HG03025 (cell line): ENCODE results near the gene TEP1.
"Not testable (repeated sequence)": the region's sequence is repeated elsewhere in the genome, so short reads cannot be mapped to it uniquely, and the experiment has no call there.

Experiments
- ATAC-seq: cut with Tn5 transposase; IDR thresholded peaks from one replicate; pipeline ENCODE4 v1.9.1; 2021; ENCODE audit warnings: mild to moderate bottlenecking, moderate library complexity; ENCODE audit not compliant: unreplicated experiment, low FRiP score

The TEP1 gene

DNA sequence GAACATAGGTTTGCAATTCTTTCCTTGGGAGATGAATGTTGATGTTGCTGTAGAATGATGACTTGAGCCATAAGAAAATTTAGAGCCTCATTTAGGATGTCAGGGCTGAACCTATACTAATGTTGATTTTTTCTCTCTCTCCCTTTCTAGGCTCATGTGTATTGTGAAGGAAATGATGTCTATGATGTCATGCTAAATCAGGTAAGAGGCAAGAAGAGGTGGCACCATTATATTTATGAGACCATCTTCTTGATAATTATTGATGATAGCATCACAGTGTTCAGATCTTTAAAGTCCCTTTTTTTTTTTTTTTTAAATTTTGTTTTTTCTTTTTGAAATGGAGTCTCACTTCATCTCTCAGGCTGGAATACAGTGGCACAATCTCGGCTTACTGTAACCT is 66.6 kb downstream of the TEP1 start:
- ATAC-seq, result no peak

DNA sequence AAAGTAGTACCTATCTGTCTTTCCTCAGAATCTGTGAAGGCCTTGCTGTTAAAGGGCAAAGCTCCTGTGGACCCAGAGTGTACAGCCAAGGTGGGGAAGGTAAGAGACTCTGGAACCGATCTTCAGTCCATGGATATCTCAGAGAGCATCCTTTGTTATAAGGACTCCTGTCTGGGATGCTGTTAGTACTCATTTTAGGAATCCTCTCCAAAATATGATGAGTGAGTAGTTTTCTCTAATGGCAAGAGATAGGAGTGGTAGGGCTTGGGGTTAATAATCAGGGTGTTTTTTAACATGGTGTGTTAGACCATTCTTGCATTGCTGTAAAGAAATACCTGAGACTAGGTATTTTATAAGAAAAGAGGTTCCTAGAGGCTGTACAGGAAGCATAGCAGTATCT is 67.9 kb downstream of the TEP1 start:
- no peak for ATAC-seq

DNA sequence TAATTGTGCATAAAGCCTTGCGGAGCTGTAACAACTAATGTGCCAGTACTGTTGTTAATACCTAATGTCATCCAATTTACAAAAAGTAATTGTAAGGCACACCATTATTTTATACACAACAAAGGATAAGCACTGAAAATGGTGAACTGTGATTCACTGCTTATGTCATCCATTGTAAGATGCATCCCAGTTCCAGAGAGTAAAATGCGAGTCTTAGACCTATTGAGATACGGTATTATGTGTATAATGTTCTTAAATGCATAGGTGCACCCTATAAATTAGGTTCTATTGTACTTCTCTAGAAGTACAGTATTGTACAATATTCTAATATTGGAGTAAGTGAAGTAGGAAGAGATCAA is 69.5 kb downstream of the TEP1 start:
- ATAC-seq, result no peak

DNA sequence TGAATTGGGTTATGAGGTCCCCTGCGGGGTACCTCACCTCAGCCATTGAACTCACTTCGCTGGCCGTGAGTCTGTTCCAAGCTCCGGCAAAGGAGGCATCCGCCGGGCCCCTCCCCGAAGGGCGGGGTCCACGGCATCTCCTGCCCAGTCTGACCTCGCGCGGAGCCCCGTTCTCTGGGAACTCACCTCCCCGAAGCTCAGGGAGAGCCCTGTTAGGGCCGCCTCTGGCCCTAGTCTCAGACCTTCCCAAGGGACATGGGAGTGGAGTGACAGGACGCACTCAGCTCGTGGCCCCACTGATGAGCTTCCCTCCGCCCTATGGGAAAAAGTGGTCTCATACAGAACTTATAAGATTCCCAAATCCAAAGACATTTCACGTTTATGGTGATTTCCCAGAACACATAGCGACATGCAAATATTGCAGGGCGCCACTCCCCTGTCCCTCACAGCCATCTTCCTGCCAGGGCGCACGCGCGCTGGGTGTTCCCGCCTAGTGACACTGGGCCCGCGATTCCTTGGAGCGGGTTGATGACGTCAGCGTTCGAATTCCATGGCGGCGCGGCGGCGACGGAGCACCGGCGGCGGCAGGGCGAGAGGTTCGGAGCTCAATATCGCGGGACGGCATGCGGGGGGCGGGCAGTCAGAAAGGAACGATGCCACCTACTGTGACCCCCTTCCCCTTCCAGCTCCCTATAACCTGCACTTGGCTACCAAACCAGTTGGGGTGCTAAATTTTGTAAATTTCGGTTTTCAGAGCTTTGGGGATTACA is 70.0 kb downstream of the TEP1 start, which contains the start of gene PARP2:
PARP2 (plus strand) TSS at position 544 of the 770 bp plus-strand sequence; CDS start at position 551, 7 bp downstream.
- ATAC-seq, result peak; percentile 93

DNA sequence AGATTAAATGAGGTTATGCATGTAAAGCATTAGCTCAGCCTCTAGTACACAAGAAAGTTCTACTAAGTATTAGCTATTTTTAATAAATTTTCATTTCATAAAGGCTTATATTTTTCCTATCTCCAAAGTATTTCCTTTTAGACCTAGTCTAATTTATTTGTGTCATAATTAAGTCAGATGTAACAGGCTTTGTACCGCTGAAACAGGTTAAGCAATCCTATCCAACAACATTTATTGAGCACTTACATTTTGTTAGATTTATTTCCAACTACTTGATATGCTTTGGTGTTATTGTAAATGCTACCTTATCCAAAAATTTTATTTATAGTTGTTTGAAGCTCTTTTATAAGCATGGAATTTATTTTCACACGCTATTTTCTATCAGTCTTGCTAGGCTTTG is 71.7 kb downstream of the TEP1 start:
- ATAC-seq, result no peak

DNA sequence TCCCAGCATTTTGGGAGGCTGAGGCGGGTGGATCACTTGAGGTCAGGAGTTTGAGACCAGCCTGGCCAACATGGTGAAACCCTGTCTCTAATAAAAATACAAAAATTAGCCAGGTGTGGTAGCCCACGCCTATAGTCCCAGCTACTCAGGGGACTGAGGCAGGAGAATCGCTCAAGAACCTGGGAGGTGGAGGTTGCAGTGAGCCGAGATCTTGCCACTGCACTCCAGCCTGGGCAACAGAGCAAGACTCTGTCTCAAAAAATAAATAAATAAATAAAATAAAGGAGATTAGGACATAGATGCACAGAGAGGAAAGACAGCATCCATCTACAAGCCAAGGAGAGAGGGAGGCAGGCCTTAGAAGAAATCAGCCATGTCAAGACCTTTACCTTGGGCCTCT is 72.3 kb downstream of the TEP1 start:
- ATAC-seq, result not testable (repeated sequence)

DNA sequence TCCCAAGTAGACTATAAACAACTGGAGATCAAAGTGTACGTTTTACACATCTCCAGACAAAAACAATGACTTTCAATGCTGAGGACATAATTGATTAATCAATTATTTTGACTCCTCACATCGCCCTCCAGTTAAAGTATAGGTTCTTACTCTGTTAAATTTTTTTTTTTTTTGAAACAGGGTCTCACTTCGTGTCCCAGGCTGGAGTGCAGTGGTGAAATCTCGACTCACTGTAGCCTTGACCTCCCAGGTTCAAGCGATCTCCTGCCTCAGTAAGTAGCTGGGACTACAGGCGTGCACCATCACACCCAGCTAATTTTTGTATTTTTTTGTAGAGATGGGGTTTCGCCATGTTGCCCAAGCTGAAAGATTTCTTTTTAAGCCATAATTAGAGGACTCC is 79.3 kb downstream of the TEP1 start:
- no peak for ATAC-seq

DNA sequence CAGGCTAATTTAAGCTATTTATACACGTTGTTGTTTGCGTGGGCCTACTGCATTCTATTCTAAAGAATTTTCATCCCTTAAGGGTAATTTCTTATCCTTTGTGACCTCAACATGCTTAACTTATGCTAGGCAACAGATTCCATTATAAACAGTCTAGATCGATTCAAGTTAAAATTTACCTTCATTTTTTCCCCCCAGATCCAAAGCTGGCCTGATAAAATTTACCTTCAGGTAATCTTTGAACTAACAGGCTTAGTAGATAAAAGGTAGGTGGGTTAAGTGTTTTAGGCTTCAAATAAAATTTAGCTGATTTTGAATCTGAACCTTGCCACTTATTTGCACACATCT is 79.8 kb downstream of the TEP1 start:
- ATAC-seq, result no peak

DNA sequence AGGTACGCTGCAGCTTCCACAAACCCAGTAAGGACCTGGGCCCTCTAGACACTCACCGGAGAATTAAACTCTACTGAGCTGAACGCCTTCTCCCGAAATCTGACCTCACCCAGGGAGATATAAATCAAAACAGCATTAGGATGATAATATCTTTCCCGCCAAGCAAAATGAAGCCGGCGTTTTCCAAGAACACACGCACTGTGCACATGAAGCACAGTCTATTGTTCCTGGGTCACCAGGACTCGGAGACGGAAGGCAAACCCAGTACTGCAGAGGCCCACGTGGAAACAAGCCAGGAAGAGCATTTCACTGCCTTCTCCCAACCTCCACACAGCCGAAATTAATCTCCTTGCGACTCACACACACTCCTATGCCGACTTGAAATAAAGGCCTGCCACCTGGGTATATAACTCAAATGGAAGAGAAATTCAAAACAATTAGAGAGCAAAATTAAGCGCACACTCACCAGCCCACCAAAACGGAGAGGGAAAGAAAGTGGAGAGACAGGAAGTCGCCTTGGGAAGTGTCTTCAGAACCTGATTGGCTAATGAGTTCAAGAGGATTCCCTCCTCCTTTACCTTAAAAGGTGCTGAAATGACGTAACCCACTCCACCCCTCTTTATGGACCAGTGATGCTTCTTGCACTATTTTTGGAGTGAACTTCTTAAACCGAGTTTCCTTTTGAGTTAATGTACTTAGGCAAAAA is 80.4 kb downstream of the TEP1 start, which contains the start of gene CCNB1IP1:
CCNB1IP1 (minus strand) TSS at position 492 of the 706 bp plus-strand sequence. CDS start 16,756 bp downstream, outside the sequence.
- ATAC-seq, result peak; percentile 98

DNA sequence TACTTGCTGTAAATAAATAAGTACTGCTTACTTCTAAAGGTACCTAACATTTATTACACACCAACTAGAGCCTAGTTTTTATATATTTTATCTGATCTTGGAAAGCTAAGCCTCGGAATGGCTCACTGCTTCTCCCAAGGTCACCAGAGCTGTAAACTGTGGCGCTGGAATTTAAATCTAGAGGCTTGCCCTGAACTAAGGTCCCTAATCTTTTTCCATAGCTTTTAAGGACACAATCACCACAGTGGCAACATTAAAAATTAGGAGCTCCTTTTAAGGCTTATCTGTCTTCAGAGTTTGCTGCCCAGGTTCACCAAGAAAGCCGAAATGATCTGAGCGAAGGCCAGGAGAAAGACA is 80.9 kb downstream of the TEP1 start:
- ATAC-seq, result no peak

DNA sequence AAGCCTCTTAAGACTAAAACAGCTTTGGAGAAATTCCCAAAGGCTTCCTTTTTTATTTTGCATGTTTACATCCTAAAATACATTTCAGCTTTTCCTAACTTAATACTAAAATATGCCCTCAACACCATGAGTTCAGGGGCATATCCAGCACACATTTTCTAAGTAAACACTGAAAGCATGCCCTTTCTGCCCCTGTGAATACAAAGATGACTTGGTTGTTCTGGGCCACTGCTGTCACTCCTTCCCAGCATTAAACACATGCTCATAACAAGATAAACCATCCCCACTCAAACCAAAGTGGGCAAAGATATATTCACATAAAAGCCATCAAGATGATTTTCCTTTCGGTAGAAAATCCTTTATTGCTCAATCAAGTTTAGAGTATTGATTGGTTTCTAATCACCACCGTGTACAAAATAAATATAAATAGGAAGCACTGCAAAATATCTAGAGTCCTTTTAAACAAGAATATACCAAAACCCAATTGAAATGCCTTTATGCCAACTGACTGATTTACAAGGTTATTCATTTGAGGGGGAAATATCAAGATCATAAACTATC is 82.2 kb downstream of the TEP1 start:
- ATAC-seq, result no peak

DNA sequence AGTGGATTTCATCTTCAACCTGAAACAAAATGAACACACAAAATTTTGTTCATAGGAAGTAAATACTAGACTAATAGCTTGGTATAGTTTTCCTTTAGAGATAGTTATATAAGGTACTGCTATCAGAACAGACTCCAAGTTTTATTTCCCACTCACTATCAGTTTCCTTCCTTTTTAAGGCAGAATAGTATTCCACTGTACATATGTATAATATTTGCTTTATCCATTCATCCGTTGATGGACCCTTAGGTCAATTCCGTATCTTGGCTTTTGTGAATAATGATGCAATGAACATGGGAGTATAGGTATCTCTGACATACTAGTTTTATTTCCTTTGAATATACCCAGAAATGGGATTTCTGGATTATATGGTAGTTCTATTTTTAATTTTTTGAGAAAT is 83.9 kb downstream of the TEP1 start:
- no peak for ATAC-seq

DNA sequence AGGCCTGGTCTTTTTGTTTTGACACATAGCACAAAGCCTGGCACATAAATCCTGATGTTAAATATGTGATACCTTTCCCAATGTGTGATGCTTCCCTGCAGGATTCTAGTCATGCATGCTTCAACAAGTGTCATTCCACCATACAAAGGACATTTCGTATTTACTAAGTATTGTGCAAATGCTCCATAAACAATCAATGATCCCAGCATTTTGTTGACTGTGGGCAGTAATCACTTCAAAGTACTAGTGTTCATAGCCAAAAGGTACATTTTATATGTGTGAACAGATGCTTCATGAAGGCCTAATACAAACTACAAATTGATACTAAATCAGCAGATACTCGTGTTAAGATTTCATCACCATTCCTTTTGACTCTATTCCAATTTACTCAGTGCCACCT is 84.6 kb downstream of the TEP1 start:
- no peak for ATAC-seq

DNA sequence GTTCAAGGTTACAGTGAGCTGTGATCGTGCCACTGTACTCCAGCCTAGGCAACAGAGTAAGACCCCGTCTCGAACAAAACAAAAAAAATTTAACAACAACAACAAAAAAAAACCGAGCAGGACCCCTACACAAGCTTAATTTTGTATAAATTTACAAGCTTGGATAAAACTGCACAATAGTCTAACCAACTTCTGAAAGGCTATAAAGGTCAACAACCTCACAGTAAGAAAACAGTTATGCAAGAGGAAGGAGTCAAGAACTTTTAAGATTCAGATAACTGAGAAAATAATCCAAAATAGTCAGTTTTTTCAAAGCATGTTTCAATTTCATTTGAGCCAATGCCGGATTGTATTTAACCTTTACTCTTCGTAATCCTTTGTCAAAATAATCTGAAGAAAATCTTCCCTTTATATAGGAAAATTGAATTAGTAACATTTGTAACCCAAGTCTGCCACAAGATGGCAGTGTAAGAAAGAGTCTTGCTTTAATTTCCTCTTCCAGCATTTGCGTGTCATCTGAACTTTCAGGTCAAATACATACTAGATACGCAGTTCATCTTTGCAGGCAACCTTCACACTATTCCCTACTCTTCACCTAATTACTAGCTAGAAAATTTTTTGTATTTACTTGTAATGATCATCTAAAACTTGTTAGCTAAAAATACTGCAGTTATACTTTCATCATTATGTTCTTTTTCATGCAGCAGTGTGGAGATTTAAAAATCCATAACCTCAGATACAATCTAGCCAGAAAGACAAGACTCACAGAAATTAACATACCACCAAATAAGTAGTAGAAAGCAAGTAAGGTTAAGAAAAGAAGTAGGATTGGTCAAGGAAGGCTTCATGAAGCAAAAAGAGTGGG is 86.1 kb downstream of the TEP1 start:
- ATAC-seq, result no peak

DNA sequence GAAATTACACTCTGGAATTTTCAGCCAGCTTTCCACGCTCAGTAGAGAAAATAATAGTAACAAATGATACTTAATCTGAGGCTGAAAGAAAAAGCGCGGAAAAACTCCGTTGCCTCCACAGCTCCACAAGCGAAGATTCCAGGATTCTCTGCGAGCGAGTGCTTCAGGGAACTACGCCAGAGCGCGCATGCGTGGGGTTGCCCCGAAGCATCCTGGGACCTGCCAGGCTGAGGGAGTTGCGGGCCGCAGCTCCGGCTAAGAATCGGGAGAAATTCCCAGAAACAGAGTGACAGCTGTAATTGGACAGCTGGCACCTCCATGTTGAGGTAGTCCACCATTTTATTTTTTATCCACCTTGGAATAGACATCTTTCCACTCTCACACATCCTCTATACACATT is 95.6 kb downstream of the TEP1 start:
- ATAC-seq, result no peak
